ENCODE data around the gene MAMLD1.

GRCh38 chrX:150482537-150483206, 119.6 kb downstream of the MAMLD1 start:
- TF ChIP-seq, protein P1, sequence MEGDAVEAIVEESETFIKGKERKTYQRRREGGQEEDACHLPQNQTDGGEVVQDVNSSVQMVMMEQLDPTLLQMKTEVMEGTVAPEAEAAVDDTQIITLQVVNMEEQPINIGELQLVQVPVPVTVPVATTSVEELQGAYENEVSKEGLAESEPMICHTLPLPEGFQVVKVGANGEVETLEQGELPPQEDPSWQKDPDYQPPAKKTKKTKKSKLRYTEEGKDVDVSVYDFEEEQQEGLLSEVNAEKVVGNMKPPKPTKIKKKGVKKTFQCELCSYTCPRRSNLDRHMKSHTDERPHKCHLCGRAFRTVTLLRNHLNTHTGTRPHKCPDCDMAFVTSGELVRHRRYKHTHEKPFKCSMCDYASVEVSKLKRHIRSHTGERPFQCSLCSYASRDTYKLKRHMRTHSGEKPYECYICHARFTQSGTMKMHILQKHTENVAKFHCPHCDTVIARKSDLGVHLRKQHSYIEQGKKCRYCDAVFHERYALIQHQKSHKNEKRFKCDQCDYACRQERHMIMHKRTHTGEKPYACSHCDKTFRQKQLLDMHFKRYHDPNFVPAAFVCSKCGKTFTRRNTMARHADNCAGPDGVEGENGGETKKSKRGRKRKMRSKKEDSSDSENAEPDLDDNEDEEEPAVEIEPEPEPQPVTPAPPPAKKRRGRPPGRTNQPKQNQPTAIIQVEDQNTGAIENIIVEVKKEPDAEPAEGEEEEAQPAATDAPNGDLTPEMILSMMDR (IDR thresholded peaks at IDR 0.05; ENCODE audit: low read depth, low read length, poor library complexity, severe bottlenecking), result no peak
- TF ChIP-seq EZH2phosphoT487 (IDR thresholded peaks at IDR 0.05; ENCODE audit: borderline replicate concordance, low read length), result no peak
